ENCODE results near the gene NKD1. TPM values are rescaled to one million over a fixed set of nuclear protein-coding genes. Genes with fewer than 3 reads are reported as not detected.

NKD1 gene
- total RNA-seq, 1 donor from 2014 or later = 0.33 TPM

DNA sequence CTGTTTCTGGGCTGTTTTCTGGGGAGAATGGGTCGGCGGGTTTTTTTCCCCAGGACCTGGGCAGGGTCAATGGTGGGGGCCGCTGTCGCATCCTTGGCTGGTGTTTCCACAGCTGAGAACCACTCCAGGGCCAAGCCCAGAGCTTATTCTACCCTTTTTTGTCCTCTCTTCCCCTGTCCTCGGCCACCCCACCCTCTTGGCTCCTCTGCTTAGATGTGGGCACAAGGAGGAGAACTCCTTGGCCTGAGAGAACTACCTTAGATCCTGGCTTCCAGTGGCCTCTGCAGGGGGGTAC lies 149.2 kb downstream of the NKD1 start:
- H3K36me3 ChIP-seq (ENCODE audit: control insufficient read depth, insufficient read depth, low read length) = no peaks in the 10 kb centered on the region

DNA sequence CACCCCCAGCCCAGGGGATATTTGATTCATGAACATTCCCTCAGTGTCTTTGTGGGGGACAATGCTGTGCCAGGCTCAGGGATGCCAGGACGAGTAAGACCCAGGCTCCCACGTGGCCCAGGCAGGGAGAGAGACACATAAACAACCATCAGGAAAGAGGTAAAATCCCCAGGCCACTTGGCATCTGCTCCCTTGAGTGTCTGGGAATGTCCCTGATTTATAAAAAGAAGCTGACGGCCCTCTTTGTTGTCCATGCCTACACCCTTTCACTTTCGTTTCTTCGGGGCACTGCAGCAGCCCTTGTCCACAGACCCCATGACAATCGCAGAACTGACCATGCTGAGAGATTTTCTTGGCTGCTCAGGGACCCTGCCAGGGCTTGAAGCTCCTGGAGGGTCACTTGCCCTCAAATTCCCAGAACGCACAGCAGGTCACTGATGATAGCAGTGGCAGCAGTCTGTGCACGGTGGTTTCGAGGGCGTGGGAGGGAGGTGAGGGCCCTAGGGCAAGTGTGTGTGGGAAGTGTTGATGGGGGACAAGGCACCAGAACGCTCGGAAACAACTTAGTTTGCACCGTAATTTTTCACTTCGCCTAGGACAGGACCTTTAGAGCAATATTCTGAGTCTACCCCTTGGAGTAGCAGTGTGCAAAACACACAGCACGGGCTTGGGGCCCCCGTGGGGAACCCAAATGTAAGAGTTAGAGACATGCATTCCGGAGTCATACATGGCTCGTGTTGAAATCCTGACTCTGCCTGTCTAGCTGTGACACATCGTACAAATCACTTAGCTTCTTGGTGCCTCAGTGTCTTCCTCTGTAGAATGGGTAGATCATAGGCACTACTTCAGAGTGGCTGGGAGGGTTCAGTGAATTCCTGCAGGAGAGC lies 149.9 kb downstream of the NKD1 start:
- DNase-seq (ENCODE audit: low read depth) = no peak
- TF ChIP-seq, protein P1, sequence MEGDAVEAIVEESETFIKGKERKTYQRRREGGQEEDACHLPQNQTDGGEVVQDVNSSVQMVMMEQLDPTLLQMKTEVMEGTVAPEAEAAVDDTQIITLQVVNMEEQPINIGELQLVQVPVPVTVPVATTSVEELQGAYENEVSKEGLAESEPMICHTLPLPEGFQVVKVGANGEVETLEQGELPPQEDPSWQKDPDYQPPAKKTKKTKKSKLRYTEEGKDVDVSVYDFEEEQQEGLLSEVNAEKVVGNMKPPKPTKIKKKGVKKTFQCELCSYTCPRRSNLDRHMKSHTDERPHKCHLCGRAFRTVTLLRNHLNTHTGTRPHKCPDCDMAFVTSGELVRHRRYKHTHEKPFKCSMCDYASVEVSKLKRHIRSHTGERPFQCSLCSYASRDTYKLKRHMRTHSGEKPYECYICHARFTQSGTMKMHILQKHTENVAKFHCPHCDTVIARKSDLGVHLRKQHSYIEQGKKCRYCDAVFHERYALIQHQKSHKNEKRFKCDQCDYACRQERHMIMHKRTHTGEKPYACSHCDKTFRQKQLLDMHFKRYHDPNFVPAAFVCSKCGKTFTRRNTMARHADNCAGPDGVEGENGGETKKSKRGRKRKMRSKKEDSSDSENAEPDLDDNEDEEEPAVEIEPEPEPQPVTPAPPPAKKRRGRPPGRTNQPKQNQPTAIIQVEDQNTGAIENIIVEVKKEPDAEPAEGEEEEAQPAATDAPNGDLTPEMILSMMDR (IDR thresholded peaks at IDR 0.05; ENCODE audit: insufficient read depth, low read length, poor library complexity, severe bottlenecking) = no peak
- H3K4me3 ChIP-seq (ENCODE audit: low read depth, low read length) = no peak overlapping the region
- H3K36me3 ChIP-seq (ENCODE audit: control insufficient read depth, insufficient read depth, low read length) = no peaks in the 10 kb centered on the region
- H3K27me3 ChIP-seq (ENCODE audit: control insufficient read depth, insufficient read depth, low read length) = peaks cover 13% of the 10 kb centered on the region

More for the DNA sequence above, 149.2 kb downstream of the NKD1 start:
- no peak for DNase-seq (ENCODE audit: low read depth)
- TF ChIP-seq, protein P1 (IDR thresholded peaks at IDR 0.05; ENCODE audit: insufficient read depth, low read length, poor library complexity, severe bottlenecking) = no peak
- no peak overlapping the region for H3K4me3 ChIP-seq (ENCODE audit: low read depth, low read length)
- H3K27me3 ChIP-seq (ENCODE audit: control insufficient read depth, insufficient read depth, low read length) = peaks cover 18% of the 10 kb centered on the region

Other genes with a start within 250 kb of the NKD1 start
- gene BRD7, start 179.4 kb upstream of the NKD1 start, total RNA-seq = 51.7 and 61.3 TPM in 2 replicates
- not detected in 2 replicates for gene SNX20, start 132.9 kb downstream of the NKD1 start, total RNA-seq
- 0.07 and 0.46 TPM in 2 replicates for gene NOD2, start 145.2 kb downstream of the NKD1 start, total RNA-seq
- 21.5 and 24.4 TPM in 2 replicates for gene CYLD, start 193.7 kb downstream of the NKD1 start, total RNA-seq